Measurements from ENCODE around the gene HACE1.

GRCh38 chr6:104860221-104860620 is 502 bp upstream of the HACE1 start:
- TF ChIP-seq CTCF (IDR thresholded peaks at IDR 0.05; ENCODE audit: low read depth, low read length, poor library complexity, severe bottlenecking) (no peak), EZH2phosphoT487 (IDR thresholded peaks at IDR 0.05; ENCODE audit: borderline replicate concordance, low read length) (no peak)
